GM21717 (cell line): ENCODE measurements around the gene SPINK1.
A peak's percentile ranks its signal among the peaks of the same experiment; 100 is the strongest.
"Not testable (repeated sequence)": the region's sequence is repeated elsewhere in the genome, so short reads cannot be mapped to it uniquely, and the experiment has no call there.

Experiments
- ATAC-seq: cut with Tn5 transposase; IDR thresholded peaks from one replicate; pipeline ENCODE4 v1.9.1; 2021; ENCODE audit warnings: mild to moderate bottlenecking, moderate library complexity; ENCODE audit not compliant: unreplicated experiment

Gene SPINK1, protein sequence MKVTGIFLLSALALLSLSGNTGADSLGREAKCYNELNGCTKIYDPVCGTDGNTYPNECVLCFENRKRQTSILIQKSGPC

DNA sequence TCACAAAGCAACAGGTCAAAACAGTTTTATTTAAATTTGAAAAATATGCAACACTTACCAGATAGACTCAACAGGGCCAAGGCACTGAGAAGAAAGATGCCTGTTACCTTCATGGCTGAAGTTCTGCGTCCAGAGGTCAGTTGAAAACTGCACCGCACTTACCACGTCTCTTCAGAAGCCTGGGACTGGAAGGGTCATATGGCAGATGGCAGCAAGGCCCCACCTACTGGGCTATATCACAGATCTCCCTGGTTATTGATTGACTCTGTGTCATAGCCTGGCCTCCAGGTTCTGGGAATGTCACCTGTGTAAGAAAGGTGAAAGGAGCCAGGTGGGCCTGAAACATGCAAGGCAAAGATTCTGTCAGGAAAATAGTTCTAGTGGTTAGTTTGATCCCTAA lies at the start of gene SPINK1:
TSS of gene SPINK1 (minus strand) at position 207 of the 400 bp plus-strand sequence. CDS start at position 113, 94 bp downstream.
- ATAC-seq, result no peak

DNA sequence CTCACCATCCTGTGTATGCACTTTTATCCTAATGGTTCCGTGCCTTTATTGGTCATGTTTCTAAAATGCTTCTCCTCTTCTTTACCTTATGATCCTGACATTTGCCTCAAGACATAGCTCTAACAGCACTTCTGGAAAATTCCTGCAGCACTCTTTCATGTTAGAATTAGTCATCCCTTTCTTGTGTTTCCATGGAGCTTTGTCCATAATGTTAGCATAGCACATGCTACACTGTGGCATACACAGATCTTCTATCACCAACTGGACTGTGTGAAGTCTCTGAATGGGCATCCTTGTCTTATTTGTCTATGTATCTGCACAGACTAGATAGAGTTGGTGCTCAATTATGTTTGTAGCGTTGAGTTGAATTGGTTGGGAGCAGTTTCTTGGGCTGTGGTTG lies 49.0 kb upstream of the SPINK1 start:
- ATAC-seq, result no peak

DNA sequence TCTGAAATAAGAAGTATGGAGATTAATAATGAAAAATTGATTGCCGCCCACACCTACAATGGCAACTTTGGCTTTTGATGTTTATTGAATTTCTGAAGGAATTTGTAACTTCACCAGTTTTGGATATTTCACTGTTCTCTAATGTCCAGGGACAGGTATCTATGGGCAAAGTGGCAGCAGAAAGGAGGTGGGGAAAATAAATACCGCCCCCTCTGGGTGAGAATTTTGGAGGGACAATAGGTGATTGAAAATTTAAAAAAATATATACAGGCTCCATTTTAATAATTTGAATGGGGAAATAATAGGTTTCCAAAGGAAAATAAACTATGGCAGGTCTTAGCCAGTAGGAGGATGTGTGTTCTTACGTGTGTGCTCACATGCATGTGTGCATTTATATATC lies 48.3 kb upstream of the SPINK1 start:
- no peak for ATAC-seq

DNA sequence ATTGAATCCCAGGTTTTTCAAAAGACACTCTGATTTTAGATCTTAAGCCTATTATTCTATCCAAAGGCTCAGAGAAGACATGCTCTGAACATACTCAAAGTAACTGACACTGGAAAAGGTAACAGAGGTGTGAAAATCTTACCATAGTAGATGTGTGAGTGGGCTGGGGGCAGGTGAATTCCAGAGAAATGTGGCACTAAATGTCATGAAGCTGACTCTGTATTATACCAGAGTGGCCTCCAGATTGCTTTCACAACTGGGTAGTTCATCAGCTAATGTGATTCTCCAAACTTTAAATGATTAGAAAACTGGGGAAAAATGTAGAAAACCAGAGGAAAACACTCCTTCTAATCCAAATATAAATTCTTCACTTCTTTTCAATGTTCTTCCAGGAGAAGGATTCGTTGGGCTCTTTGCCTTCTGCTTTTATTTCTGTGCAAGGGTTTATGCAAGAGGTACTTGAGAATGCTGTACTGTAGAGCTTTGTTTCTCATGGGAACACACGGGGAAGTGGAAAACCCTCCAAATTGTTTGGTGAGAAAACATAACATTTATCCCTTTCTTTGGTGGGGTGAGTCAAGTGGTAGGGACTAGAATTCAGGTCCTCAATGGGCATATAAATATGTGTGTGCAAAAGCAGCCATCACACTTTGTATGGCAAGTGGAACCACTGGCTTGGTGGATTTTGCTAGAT lies 46.7 kb upstream of the SPINK1 start, which contains the start of gene SCGB3A2:
TSS of gene SCGB3A2 (plus strand) at position 646 of the 694 bp plus-strand sequence. CDS start 93 bp downstream, outside the sequence.
- no peak for ATAC-seq

DNA sequence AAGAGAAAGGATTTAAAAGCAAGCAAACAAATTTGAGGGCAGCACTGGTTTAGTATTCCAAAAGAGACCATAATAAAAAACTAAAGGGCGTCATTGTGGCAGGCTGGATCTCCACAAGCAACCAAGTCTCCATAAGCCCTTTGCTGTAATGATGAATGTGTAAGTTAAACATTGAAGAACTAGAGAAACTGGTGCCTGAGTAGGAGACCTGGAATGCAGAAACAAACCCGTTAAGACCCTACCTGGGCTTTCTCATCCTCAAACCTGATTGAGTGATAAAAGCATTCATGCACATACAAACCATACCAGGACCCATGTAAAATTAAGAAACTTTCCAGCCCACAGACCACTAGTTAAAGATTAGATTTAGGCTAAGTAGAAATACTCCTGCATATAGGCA lies 45.2 kb upstream of the SPINK1 start:
- ATAC-seq, result no peak

DNA sequence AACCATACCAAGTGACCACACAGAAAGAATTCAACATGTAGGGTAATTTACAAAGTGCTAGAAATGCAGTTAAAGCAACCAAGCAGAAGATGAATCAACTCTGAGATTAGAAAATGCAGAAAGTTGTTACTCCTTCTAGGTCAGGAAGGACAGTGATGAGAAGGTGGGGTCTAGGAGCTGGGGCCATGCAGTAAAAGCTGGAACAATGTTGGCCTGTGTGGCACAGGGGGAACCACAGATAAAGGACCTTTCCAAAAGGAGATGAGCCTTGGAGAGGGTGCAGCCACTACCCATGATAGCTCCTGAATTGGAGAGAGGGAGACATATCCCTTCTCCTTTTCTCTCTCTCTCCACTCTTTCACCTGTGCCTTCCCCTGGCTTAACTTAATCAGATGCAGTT lies 44.7 kb upstream of the SPINK1 start:
- ATAC-seq, result no peak

DNA sequence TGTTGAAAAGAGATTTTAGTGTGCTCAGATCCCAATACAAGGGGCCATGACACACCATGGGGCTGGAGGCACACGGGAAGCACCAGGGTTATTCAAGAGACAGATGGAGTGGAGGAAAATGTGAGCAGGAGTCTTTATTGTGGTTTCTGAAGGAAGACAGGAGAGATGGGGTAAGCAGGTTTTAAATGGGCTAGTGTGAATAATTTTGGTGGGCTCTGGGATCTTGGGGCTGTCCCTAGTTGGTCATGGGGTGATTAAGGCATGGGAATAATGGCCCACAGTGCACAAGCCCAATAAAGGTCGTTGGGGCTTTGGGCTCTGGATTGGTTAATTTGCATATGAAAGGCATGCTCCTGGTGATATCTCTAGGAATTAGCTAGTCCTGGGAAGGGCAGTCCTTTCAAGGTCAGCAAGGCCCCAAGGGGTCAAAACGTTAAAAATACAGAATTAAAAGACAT lies 43.5 kb upstream of the SPINK1 start:
- ATAC-seq, result no peak

DNA sequence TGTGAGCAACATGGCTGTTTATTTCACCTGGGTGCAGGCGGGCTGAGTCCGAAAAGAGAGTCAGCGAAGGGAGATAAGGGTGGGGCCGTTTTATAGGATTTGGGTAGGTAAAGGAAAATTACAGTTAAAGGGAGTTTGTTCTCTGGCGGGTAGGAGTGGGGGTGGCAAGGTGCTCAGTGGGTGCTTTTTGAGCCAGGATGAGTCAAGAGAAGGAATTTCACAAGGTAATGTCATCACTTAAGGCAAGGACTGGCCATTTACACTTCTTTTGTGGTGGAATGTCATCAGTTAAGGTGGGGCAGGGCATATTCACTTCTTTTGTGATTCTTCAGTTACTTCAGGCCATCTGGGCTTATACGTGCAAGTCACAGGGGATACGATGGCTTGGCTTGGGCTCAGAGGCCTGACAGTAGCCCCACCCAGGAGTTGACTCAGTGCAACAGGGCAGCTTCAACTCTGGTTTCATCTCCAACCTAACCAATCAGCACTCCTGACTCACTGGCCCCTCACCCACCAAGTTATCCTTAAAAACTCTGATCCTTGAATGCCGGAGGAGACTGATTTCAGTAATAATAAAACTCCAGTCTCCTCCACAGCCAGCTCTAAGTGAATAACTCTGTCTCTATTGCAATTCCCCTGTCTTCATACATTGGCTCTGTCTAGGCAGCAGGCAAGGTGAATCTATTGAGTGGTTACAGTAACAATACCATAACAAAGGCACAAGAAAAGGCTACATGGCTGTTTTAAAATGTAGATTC lies 42.8 kb upstream of the SPINK1 start:
- not testable (repeated sequence) for ATAC-seq

DNA sequence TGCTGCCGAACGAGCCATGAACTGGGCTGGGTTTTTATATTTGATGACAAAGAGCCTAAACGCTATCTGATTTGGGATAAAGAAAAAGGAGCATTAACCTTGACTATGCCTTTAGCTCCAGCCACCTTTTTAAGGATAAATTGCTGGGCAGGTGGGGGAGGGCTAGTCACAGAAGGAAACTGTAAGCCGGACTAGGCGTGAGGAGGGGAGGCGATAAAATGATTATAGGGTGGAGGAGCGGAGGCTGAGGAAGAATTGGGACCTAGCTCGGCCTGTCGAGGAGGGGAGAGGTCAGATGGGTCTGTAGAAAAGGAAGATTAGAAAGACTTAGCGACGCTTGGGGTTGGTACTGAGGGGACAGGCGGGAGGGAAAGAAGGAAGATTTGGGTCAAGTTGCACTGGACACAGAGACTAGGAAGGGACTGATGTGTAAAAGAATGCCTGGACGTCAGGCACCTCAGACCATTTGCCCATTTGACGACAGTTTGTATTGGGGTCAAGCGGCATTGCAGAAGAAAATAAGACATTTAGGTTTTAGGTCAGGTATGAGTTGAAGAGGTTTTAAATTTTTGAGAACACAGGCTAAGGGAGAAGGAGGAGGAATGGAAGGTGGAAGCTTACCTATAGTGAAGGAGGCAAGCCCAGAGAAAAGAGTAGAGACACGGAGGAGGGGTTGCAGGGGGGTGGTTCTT lies 41.4 kb upstream of the SPINK1 start:
- ATAC-seq, result not testable (repeated sequence)

DNA sequence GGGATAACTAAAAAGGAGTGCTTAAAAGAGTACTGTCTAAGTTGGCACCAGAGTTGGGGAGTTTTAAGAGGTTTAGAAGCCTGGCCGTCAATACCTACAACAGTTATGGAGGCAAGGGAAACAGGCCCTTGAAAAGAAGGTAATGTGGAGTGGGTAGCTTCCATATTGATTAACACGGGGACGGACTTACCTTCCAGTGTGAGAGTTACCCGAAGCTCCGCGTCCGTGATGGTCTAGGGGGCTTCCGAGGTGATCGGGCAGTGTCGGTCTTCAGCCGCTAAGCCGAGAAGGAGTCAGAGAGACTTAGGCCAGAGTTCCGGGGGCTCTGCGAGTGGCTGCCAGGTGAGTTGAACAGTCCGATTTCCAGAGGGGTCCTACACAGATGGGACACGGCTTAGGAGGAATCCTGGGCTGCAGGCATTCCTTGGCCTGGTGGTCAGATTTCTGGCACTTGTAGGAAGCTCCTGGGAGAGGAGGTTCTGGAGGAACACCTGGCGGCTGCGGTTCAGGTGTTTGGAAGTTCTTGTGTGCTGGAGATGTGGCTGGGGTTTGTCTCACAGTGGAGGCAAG lies 40.6 kb upstream of the SPINK1 start:
- not testable (repeated sequence) for ATAC-seq

DNA sequence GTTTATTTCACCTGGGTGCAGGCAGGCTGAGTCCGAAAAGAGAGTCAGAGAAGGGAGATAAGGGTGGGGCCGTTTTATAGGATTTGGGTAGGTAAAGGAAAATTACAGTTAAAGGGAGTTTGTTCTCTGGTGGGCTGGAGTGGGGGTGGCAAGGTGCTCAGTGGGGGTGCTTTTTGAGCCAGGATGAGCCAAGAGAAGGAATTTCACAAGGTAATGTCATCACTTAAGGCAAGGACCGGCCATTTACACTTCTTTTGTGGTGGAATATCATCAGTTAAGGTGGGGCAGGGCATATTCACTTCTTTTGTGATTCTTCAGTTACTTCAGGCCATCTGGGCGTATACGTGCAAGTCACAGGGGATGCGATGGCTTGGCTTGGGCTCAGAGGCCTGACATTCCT lies 38.4 kb upstream of the SPINK1 start:
- not testable (repeated sequence) for ATAC-seq

DNA sequence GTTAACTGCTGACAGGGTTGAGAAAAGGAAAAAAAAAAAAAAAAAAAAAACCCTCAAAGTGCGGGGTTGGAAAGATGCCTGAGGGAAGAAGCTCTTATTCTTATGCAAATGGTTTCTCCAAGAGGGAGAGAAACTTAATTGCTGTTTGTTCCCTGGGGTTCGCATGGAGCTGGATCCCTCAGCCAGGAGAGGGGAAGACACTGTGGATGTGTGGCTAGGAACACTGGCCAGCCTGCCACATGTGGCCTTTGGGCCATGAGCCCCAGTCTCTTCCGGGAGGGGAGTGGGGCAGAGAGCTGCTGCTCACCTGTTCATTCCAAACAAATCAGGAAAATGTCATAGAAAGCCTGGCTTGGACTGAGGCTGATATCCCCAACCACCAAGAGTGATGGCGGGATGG lies 37.6 kb upstream of the SPINK1 start:
- no peak for ATAC-seq

DNA sequence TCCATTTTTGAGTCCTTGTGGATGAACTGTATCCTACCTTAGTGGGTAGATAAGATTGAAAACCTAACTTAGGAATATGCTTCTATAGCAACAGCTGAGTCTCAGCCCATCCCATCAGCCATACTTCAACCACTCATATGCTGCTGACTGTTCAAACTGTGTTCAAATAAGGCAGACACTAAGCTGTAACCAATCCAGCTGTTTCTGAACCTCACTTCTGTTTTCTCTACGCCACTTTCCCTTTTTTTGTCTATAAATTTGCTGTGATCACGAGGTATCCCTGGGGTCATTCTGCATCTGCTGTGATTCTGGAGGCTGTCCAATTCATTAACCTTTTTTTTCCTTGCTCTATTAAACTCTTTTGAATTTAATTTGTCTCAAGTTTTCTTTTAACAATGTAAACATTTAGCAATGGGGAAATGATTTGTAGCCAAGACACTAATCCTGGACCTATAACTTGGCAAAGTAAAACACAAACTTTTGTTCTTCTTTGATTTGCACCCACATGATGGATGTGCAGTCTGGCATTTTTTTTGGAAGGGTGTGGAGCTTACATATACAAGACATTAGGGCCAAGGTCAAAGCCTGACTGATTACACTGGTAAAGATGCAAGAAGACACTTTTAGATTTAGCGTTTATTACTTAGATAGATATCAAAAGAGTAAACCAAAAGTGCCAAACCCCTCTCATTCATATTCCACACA lies 32.1 kb upstream of the SPINK1 start:
- ATAC-seq, result no peak

DNA sequence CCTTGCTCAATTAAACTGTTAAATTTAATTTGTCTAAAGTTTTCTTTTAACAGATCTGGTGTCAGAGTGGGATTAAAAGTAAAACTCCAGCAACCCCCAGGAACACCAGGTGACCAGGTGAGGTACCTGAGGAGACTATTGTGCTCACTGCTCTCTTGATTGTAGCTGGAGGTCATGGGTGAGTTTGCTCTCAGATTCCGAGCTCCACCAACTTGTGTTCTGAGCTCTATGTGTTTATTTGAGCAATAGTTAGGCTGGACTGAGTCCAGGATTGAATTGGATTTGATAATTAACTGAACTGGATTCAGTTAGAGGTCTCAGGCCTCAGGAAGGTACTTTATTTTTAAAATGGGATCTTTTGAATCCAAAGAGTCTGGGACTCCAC lies 29.2 kb upstream of the SPINK1 start:
- ATAC-seq, result no peak

DNA sequence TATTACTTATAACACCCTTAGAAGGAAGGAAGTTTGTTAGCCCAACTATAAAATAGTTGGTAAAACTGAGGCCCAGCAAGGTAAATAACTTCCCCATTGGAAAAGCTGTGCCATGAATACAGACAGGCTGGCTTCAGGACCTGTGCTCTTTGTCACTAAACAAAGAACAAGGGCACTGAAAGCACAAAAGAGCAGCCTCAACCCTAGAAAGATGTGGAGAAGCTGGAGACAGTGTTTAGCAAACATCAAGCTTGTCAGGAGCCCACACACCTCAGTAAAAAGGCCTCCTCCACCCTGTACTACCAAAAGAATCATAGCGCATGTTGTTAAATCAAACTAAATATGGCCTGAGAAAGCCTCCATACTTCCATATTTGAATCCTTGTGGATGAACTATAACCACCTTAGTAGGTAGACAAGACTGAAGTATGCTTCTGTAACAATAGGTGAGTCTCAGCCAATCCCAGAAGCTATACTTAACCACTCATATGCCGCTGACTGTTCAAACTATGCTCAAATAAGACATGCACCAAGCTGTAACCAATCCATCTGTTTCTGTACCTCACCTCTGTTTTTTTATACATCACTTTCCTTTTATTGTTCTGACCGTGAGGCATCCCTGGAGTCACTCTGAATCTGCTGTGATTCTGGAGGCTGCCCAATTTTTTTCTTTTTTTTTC lies 28.6 kb upstream of the SPINK1 start:
- no peak for ATAC-seq

DNA sequence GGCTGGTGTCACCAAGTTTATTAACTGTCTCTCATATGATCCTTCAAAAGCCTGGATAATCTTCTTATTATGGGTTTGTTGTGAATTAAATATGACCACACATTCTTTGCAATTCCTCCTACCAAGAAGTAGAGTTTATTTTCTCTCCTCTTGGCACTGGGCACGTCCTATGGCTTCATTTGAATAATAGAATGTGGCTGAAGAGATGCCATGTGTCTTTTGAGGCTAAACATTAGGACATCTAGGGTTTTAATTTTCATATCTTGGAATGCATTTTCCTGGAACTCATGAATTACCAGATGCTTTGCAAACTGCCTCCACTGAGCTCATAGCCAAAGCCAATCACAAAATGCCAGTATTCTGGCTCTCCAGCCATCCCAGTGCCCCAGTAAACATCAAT lies 27.1 kb upstream of the SPINK1 start:
- ATAC-seq, result no peak

DNA sequence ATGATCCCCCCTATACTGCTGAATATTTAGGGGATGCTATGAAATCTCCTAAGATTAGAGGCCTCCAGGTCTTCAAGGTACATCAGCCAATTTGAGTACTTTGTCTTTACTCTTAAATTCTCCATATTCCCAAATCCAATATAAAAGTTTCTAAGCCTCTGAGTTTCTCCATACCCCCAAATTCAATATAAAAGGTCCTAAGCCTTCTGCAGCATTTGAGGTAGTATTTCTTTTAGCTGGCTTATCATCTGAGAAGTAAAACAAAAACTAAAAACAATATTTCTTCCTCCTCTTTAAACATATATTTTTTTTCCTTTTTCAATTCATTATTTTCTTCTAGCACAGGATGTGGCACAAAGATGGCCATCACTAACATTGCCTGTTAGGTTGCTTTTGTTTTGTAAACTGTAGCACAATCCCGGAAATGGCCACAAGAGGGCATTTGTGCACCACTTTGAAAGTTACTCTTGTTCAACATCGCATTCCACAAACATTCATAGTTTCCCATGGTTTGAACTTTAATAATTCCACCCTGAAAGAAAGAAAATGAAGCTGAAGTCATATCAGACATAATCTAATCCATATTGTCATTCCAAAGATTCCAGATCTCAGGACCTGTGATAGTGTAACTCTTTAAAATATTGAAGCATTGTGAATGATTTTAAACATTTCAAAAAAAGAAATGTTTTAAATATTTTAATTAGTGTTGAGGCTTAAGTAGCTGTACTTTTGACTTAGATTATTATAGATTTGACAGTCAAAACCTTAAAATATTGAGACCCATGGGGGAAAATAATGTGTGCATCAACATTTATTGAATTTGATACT lies 26.0 kb upstream of the SPINK1 start:
- ATAC-seq, result peak; percentile 94

DNA sequence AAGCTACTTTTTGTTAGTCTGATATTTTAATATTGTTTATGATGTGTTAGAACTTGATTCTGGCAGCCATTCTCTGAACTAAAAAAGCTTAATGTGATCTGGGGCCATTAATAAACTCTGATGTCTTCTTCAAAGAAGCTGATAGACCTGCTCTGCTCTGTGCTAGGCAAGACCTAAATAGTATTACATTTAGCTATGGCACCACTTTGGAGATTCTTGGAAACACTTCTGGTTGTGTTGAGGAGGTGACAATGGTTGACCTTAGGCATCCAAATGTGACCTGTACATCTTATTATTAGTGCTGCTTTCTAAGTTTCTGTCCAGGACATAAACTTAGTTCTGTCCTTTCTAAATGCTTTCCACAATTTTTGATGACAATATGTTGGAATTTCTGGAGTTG lies 25.3 kb upstream of the SPINK1 start:
- ATAC-seq, result no peak

DNA sequence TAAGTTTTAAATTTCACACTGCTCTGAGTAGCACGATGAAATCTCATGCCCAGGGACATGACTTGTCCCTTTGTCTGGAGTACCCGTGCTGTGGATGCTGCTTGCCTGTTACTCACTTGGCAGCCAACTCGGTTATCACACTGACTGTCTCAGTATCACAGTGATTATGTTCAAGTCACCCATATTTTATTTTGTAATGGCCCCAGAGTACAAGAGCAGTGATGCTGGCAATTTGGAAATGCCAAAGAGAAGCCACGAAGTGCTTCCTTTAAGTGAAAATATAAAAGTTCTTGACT lies 24.3 kb upstream of the SPINK1 start:
- ATAC-seq, result no peak
